ENCODE data around the gene HHIPL1.

Gene HHIPL1

GRCh38 chr14:99683619-99684409 lies 38.9 kb downstream of the HHIPL1 start, which contains the start of gene CYP46A1:
CYP46A1 (plus strand) TSS chr14:99684298; CDS start chr14:99684418, 120 bp downstream.
- Histone ChIP-seq H3K9me2 (replicated peaks; ENCODE audit: control insufficient read depth, low read length) (no peaks in the 10 kb centered on the region), H3K9me3 (ENCODE audit: control insufficient read depth, insufficient read depth, low read length) (no peaks in the 10 kb centered on the region), H3K36me3 (ENCODE audit: control insufficient read depth, low read length) (no peaks in the 10 kb centered on the region), H3K4me2 (ENCODE audit: low read length) (peak within 1 kb of the TSS; percentile 100), H4K20me1 (ENCODE audit: control insufficient read depth, insufficient read depth, low read depth, low read length) (no peaks in the 10 kb centered on the region), H3K4me1 (ENCODE audit: control insufficient read depth, low read length) (peaks cover 26% of the 10 kb centered on the region), H3K4me3 (ENCODE audit: low read length) (peak within 1 kb of the TSS; percentile 92), H3F3A (ENCODE audit: control insufficient read depth, insufficient read depth) (0 out of 2 replicates have a peak, but pooled peaks cover 4% of the 10 kb centered on the region), H3K27me3 (ENCODE audit: control insufficient read depth, low read length) (peaks cover 21% of the 10 kb centered on the region), H3K27ac (ENCODE audit: low read depth, low read length) (peak within 1 kb of the TSS; percentile 34), H3K79me2 (ENCODE audit: control insufficient read depth, low read length) (no peaks in the 10 kb centered on the region)
- TF ChIP-seq, protein P1, sequence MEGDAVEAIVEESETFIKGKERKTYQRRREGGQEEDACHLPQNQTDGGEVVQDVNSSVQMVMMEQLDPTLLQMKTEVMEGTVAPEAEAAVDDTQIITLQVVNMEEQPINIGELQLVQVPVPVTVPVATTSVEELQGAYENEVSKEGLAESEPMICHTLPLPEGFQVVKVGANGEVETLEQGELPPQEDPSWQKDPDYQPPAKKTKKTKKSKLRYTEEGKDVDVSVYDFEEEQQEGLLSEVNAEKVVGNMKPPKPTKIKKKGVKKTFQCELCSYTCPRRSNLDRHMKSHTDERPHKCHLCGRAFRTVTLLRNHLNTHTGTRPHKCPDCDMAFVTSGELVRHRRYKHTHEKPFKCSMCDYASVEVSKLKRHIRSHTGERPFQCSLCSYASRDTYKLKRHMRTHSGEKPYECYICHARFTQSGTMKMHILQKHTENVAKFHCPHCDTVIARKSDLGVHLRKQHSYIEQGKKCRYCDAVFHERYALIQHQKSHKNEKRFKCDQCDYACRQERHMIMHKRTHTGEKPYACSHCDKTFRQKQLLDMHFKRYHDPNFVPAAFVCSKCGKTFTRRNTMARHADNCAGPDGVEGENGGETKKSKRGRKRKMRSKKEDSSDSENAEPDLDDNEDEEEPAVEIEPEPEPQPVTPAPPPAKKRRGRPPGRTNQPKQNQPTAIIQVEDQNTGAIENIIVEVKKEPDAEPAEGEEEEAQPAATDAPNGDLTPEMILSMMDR (IDR thresholded peaks at IDR 0.05; ENCODE audit: low read depth, low read length, poor library complexity, severe bottlenecking), result no peak
- no peak for TF ChIP-seq EZH2phosphoT487 (IDR thresholded peaks at IDR 0.05; ENCODE audit: borderline replicate concordance, low read length)

GRCh38 chr14:99684410-99684934 lies 39.5 kb downstream of the HHIPL1 start:
- Histone ChIP-seq H3K9me2 (replicated peaks; ENCODE audit: control insufficient read depth, low read length) (no peaks in the 10 kb centered on the region), H3K4me1 (ENCODE audit: control insufficient read depth, low read length) (peaks cover 26% of the 10 kb centered on the region), H3K36me3 (ENCODE audit: control insufficient read depth, low read length) (no peaks in the 10 kb centered on the region), H3F3A (ENCODE audit: control insufficient read depth, insufficient read depth) (0 out of 2 replicates have a peak, but pooled peaks cover 4% of the 10 kb centered on the region), H3K79me2 (ENCODE audit: control insufficient read depth, low read length) (no peaks in the 10 kb centered on the region), H4K20me1 (ENCODE audit: control insufficient read depth, insufficient read depth, low read depth, low read length) (no peaks in the 10 kb centered on the region), H3K4me3 (ENCODE audit: low read length) (peak overlapping the region; percentile 73), H3K9me3 (ENCODE audit: control insufficient read depth, insufficient read depth, low read length) (no peaks in the 10 kb centered on the region), H3K27ac (ENCODE audit: low read depth, low read length) (no peak overlapping the region), H3K4me2 (ENCODE audit: low read length) (peak overlapping the region; percentile 93), H3K27me3 (ENCODE audit: control insufficient read depth, low read length) (peaks cover 21% of the 10 kb centered on the region)
- TF ChIP-seq, protein P1 (IDR thresholded peaks at IDR 0.05; ENCODE audit: low read depth, low read length, poor library complexity, severe bottlenecking), result no peak
- TF ChIP-seq EZH2phosphoT487 (IDR thresholded peaks at IDR 0.05; ENCODE audit: borderline replicate concordance, low read length), result no peak

GRCh38 chr14:99685151-99685591 lies 40.2 kb downstream of the HHIPL1 start:
- no peaks in the 10 kb centered on the region for H3K79me2 ChIP-seq (ENCODE audit: control insufficient read depth, low read length)
- H3K4me2 ChIP-seq (ENCODE audit: low read length), result no peak overlapping the region
- no peak overlapping the region for H3K4me3 ChIP-seq (ENCODE audit: low read length)
- peaks cover 26% of the 10 kb centered on the region for H3K4me1 ChIP-seq (ENCODE audit: control insufficient read depth, low read length)
- H4K20me1 ChIP-seq (ENCODE audit: control insufficient read depth, insufficient read depth, low read depth, low read length), result no peaks in the 10 kb centered on the region
- H3F3A ChIP-seq (ENCODE audit: control insufficient read depth, insufficient read depth), result 0 out of 2 replicates have a peak, but pooled peaks cover 4% of the 10 kb centered on the region
- H3K27ac ChIP-seq (ENCODE audit: low read depth, low read length), result no peak overlapping the region
- TF ChIP-seq EZH2phosphoT487 (IDR thresholded peaks at IDR 0.05; ENCODE audit: borderline replicate concordance, low read length), result no peak
- TF ChIP-seq, protein P1 (IDR thresholded peaks at IDR 0.05; ENCODE audit: low read depth, low read length, poor library complexity, severe bottlenecking), result no peak
- H3K9me3 ChIP-seq (ENCODE audit: control insufficient read depth, insufficient read depth, low read length), result no peaks in the 10 kb centered on the region
- no peaks in the 10 kb centered on the region for H3K36me3 ChIP-seq (ENCODE audit: control insufficient read depth, low read length)
- H3K9me2 ChIP-seq (replicated peaks; ENCODE audit: control insufficient read depth, low read length), result no peaks in the 10 kb centered on the region
- H3K27me3 ChIP-seq (ENCODE audit: control insufficient read depth, low read length), result peaks cover 21% of the 10 kb centered on the region

Data from DOHH2 (cell line).